ENCODE results near the gene ARTN.

The ARTN gene

DNA sequence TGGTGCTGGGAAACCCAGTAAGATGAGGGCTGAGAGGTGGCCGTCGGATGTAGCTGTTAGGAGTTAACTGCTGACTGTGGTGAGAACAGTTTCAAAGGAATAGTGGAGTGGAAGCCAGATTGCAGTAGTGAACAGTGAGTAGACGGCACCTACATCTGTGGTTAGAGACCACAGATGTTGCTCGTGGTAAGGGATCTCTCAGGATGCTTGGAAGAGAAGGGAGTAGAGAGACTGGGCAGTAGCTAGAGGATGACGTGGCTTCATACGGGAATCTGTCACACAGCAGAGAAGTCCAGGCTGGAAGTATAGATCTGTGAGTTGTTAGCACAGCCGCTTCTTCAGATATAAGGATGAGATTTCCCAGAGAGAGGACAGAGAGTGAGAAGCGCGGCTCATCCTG, 7.8 kb upstream of the ARTN start:
- WGBS, 2 experiments (ENCODE audit: insufficient coverage in 2 of 2): 88 to 100% methylated on average over 9 of the region's 9 CpGs
- no peak overlapping the region for H3K27ac ChIP-seq (ENCODE audit: low read depth, low read length, severe bottlenecking)
- H3K4me3 ChIP-seq (ENCODE audit: extremely low read depth, insufficient read depth, low read length, poor library complexity, severe bottlenecking): no peak overlapping the region
- H3K4me1 ChIP-seq (ENCODE audit: control insufficient read depth, insufficient read depth, low read length, poor library complexity, severe bottlenecking): peaks cover 12% of the 10 kb centered on the region
- H3K9me3 ChIP-seq (ENCODE audit: control insufficient read depth, low read length): no peaks in the 10 kb centered on the region
- peaks cover 15% of the 10 kb centered on the region for H3K36me3 ChIP-seq (ENCODE audit: control insufficient read depth, insufficient read depth, low read length)

DNA sequence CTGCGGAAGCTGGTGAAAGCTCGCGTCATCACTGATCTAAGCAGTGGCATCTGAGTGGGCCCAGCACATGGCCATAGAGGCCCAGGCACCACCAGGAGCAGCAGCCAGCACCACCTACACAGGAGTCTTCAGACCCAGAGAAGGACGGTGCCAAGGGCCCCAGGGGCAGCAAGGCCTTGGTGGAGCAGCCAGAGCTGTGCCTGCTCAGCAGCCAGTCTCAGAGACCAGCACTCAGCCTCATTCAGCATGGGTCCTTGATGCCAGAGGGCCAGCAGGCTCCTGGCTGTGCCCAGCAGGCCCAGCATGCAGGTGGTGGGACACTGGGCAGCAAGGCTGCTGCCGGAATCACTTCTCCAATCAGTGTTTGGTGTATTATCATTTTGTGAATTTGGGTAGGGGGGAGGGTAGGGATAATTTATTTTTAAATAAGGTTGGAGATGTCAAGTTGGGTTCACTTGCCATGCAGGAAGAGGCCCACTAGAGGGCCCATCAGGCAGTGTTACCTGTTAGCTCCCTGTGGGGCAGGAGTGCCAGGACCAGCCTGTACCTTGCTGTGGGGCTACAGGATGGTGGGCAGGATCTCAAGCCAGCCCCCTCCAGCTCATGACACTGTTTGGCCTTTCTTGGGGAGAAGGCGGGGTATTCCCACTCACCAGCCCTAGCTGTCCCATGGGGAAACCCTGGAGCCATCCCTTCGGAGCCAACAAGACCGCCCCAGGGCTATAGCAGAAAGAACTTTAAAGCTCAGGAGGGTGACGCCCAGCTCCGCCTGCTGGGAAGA, 3.2 kb upstream of the ARTN start:
- Histone ChIP-seq H3K36me3 (ENCODE audit: control insufficient read depth, insufficient read depth, low read length) (peaks cover 15% of the 10 kb centered on the region), H3K4me1 (ENCODE audit: control insufficient read depth, insufficient read depth, low read length, poor library complexity, severe bottlenecking) (peaks cover 22% of the 10 kb centered on the region), H3K9me3 (ENCODE audit: control insufficient read depth, low read length) (no peaks in the 10 kb centered on the region), H3K27ac (ENCODE audit: low read depth, low read length, severe bottlenecking) (peak overlapping the region; percentile 66), H3K4me3 (ENCODE audit: extremely low read depth, insufficient read depth, low read length, poor library complexity, severe bottlenecking) (no peak overlapping the region)
- 92 to 97% methylated on average over 8 to 9 of the region's 10 CpGs for WGBS, 2 experiments (ENCODE audit: insufficient coverage in 2 of 2)

DNA sequence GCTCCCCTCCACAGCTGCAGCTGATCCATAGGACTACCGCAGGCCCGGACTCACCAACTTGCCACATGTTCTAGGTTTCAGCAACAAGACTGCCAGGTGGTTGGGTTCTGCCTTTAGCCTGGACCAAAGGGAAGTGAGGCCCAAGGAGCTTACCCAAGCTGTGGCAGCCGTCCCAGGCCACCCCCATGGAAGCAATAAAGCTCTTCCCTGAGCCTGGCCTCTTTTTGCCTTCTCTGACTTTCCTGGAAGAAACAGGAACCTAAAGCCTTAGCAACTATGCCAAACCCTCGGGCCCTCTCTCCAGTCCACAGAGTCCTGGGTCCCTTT, 2.7 kb upstream of the ARTN start:
- WGBS, 2 experiments (ENCODE audit: insufficient coverage in 2 of 2): 90 to 92% methylated on average over 4 of the region's 4 CpGs
- Histone ChIP-seq H3K4me3 (ENCODE audit: extremely low read depth, insufficient read depth, low read length, poor library complexity, severe bottlenecking) (no peak overlapping the region), H3K9me3 (ENCODE audit: control insufficient read depth, low read length) (no peaks in the 10 kb centered on the region), H3K4me1 (ENCODE audit: control insufficient read depth, insufficient read depth, low read length, poor library complexity, severe bottlenecking) (peaks cover 22% of the 10 kb centered on the region), H3K27ac (ENCODE audit: low read depth, low read length, severe bottlenecking) (no peak overlapping the region), H3K36me3 (ENCODE audit: control insufficient read depth, insufficient read depth, low read length) (peaks cover 15% of the 10 kb centered on the region)

DNA sequence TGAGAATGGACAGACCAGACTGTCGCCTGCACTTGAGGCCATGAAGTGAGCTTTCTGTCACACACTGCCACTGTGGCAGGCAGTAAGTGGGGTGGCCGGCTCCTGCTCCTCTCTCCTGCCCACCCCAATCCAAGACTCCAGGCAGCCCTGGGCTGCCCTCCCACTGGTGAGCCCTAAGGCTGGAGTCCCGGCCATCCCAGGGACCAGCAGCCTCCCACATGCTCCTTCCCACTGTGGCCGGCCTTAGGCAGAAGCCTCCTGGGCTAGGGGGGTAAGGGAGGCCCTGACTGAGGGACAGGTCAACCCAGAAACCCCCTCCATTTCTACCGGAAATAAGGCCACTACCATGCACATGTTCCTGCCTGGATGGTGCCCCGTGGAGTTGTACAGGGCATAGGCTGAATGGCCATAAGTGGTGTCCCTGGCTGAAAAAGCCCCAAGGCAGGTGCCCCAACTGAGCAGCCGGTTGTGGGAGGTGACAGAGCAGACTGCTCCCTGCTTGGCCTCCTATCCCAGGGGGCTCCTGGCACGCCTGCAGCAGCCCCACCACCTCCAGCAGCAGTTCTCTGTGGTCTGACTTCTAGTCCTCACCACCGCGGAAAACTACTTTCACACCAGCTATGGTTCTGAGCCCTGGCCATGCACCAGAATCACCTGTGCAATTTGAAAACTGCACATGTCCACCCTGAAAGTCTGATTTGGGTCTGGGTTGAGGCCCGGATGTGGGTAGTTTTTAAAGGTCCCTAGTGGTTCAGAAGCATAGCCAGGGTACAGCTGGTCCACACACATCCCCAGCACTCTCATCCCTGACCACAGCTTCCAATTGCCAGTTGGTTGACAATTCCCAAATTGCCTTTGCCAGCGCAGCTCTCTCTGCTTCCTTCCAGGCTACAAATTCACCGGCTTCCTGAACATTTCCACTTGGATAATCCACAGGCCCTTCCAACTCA, 1.6 kb upstream of the ARTN start:
- H3K4me3 ChIP-seq (ENCODE audit: extremely low read depth, insufficient read depth, low read length, poor library complexity, severe bottlenecking): no peak overlapping the region
- H3K27ac ChIP-seq (ENCODE audit: low read depth, low read length, severe bottlenecking): no peak overlapping the region
- WGBS, 2 experiments (ENCODE audit: insufficient coverage in 2 of 2): 93 to 96% methylated on average over 5 to 10 of the region's 13 CpGs
- peaks cover 10% of the 10 kb centered on the region for H3K36me3 ChIP-seq (ENCODE audit: control insufficient read depth, insufficient read depth, low read length)
- no peaks in the 10 kb centered on the region for H3K9me3 ChIP-seq (ENCODE audit: control insufficient read depth, low read length)
- H3K4me1 ChIP-seq (ENCODE audit: control insufficient read depth, insufficient read depth, low read length, poor library complexity, severe bottlenecking): peaks cover 26% of the 10 kb centered on the region

DNA sequence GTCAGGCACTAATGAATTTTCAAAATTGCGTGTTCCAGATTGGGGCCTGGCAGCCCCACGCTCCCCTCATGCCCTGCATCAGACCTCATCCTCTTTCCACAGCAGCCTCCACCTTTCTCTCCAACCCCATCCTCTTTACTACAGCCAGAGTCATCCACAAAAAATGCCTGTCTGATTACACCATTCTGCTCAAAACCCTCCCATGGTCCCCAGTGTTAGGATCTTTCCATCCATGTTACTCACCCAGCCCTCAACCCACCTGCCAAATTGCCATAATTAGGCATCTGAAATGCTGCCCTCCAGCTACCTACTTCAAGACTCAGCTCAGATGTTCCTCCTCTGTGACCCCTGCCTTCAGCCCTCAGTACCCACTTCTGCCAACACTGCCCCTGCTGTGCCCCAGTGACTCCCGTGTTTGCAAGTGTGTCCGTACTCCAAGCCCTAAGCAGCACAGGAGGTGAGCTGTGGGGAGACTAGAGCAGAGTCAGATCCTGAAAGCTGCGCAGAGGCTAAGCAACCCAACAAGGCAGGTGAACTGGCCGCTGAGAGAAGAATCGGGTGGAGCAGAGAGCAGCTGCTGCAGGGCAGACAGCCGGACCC, 715 bp upstream of the ARTN start:
- peaks cover 26% of the 10 kb centered on the region for H3K4me1 ChIP-seq (ENCODE audit: control insufficient read depth, insufficient read depth, low read length, poor library complexity, severe bottlenecking)
- peak overlapping the region; percentile 31 for H3K4me3 ChIP-seq (ENCODE audit: extremely low read depth, insufficient read depth, low read length, poor library complexity, severe bottlenecking)
- WGBS, 2 experiments (ENCODE audit: insufficient coverage in 2 of 2): 35 to 52% methylated on average over 6 to 8 of the region's 8 CpGs

DNA sequence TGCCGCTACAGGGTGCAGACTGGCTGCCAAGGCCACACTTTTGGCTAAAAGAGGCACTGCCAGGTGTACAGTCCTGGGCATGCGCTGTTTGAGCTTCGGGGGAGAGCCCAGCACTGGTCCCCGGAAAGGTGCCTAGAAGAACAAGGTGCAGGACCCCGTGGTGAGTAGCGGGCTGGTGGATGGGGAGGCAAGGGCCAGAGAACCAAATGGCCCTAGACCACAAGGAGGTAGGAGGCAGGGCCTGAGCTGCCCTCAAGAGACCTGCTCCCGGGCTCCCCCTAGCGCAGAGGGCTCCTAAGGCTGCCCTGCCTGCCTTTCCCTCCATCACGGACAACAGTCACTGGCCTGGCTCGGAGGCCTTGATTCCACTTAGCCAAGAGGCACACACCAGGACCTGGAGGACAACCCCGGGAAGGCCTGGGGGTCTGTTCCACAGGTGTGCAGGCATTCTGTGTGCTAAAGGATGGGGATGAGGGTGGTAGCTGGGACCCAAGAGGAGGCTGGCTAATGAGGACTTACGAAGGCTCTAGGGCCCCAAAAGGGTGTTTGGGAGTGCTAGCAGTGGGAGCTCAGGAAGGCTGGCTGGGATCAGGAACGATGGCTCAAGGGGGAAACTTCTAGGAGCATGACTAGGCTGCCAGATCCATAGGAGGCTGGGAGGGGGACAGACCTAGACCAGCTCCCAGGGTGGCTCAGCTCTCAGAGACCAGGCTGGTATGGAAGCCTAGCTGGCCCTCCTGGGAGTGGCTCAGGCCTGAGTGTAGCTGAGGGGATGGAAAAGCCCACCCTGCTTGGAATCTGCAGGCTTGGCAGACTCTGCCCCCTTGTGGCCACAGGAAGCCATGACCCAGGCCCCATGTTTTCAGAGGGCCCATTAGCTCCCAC, 742 bp downstream of the ARTN start:
- Histone ChIP-seq H3K9me3 (ENCODE audit: control insufficient read depth, low read length) (no peaks in the 10 kb centered on the region), H3K4me3 (ENCODE audit: extremely low read depth, insufficient read depth, low read length, poor library complexity, severe bottlenecking) (no peak overlapping the region), H3K36me3 (ENCODE audit: control insufficient read depth, insufficient read depth, low read length) (peaks cover 9% of the 10 kb centered on the region), H3K4me1 (ENCODE audit: control insufficient read depth, insufficient read depth, low read length, poor library complexity, severe bottlenecking) (peaks cover 26% of the 10 kb centered on the region), H3K27ac (ENCODE audit: low read depth, low read length, severe bottlenecking) (no peak overlapping the region)
- 61 to 69% methylated on average over 11 to 13 of the region's 13 CpGs for WGBS, 2 experiments (ENCODE audit: insufficient coverage in 2 of 2)

More for the DNA sequence above, 715 bp upstream of the ARTN start:
- H3K9me3 ChIP-seq (ENCODE audit: control insufficient read depth, low read length): no peaks in the 10 kb centered on the region
- H3K36me3 ChIP-seq (ENCODE audit: control insufficient read depth, insufficient read depth, low read length): peaks cover 9% of the 10 kb centered on the region
- no peak overlapping the region for H3K27ac ChIP-seq (ENCODE audit: low read depth, low read length, severe bottlenecking)

DNA sequence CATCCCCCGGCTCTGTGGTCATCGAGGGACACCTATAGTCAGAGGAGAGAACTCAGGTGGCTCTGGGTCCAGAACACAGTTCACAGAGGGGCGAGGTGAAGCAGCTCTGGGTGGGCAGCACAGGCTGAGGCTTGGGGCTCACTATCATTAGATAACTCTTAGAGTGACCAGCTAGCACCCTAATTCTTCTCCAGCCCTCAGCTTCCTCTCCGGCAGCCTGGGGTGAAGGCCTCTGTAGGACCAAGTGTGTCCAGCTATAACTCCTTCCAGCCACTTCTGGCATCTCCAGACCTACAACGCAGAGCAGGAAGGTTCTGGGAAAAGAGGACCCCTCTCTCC, 1.4 kb downstream of the ARTN start:
- 46 to 51% methylated on average over 3 to 4 of the region's 5 CpGs for WGBS, 2 experiments (ENCODE audit: insufficient coverage in 2 of 2)

DNA sequence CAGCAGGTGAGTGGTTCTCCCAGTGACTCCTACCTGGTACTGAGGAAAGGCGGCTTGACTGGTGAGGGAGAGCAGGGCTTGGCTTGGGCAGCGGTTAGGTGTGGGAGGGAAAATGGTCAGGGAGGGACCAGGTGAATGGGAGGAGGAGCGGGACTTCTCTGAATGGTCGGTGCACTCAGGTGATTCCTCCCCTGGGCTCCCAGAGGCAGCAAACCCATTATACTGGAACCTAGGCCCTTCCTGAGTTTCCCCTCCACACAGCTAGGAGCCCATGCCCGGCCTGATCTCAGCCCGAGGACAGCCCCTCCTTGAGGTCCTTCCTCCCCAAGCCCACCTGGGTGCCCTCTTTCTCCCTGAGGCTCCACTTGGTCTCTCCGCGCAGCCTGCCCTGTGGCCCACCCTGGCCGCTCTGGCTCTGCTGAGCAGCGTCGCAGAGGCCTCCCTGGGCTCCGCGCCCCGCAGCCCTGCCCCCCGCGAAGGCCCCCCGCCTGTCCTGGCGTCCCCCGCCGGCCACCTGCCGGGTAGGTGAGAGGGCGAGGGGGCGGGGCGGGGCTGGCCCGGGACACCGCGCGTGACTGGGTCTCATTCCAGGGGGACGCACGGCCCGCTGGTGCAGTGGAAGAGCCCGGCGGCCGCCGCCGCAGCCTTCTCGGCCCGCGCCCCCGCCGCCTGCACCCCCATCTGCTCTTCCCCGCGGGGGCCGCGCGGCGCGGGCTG, 2.3 kb downstream of the ARTN start:
- Histone ChIP-seq H3K9me3 (ENCODE audit: control insufficient read depth, low read length) (no peaks in the 10 kb centered on the region), H3K36me3 (ENCODE audit: control insufficient read depth, insufficient read depth, low read length) (no peaks in the 10 kb centered on the region), H3K27ac (ENCODE audit: low read depth, low read length, severe bottlenecking) (no peak overlapping the region), H3K4me3 (ENCODE audit: extremely low read depth, insufficient read depth, low read length, poor library complexity, severe bottlenecking) (peak overlapping the region; percentile 25), H3K4me1 (ENCODE audit: control insufficient read depth, insufficient read depth, low read length, poor library complexity, severe bottlenecking) (peaks cover 18% of the 10 kb centered on the region)
- WGBS, 2 experiments (ENCODE audit: insufficient coverage in 2 of 2): 6 to 10% methylated on average over 23 to 46 of the region's 48 CpGs

More for the DNA sequence above, 1.4 kb downstream of the ARTN start:
- Histone ChIP-seq H3K27ac (ENCODE audit: low read depth, low read length, severe bottlenecking) (no peak overlapping the region), H3K36me3 (ENCODE audit: control insufficient read depth, insufficient read depth, low read length) (peaks cover 4% of the 10 kb centered on the region), H3K9me3 (ENCODE audit: control insufficient read depth, low read length) (no peaks in the 10 kb centered on the region), H3K4me1 (ENCODE audit: control insufficient read depth, insufficient read depth, low read length, poor library complexity, severe bottlenecking) (peaks cover 21% of the 10 kb centered on the region), H3K4me3 (ENCODE audit: extremely low read depth, insufficient read depth, low read length, poor library complexity, severe bottlenecking) (no peak overlapping the region)

DNA sequence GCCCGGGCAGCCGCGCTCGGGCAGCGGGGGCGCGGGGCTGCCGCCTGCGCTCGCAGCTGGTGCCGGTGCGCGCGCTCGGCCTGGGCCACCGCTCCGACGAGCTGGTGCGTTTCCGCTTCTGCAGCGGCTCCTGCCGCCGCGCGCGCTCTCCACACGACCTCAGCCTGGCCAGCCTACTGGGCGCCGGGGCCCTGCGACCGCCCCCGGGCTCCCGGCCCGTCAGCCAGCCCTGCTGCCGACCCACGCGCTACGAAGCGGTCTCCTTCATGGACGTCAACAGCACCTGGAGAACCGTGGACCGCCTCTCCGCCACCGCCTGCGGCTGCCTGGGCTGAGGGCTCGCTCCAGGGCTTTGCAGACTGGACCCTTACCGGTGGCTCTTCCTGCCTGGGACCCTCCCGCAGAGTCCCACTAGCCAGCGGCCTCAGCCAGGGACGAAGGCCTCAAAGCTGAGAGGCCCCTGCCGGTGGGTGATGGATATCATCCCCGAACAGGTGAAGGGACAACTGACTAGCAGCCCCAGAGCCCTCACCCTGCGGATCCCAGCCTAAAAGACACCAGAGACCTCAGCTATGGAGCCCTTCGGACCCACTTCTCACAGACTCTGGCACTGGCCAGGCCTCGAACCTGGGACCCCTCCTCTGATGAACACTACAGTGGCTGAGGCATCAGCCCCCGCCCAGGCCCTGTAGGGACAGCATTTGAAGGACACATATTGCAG, 3.0 kb downstream of the ARTN start:
- Histone ChIP-seq H3K9me3 (ENCODE audit: control insufficient read depth, low read length) (no peaks in the 10 kb centered on the region), H3K36me3 (ENCODE audit: control insufficient read depth, insufficient read depth, low read length) (no peaks in the 10 kb centered on the region), H3K27ac (ENCODE audit: low read depth, low read length, severe bottlenecking) (no peak overlapping the region), H3K4me3 (ENCODE audit: extremely low read depth, insufficient read depth, low read length, poor library complexity, severe bottlenecking) (peak overlapping the region; percentile 29), H3K4me1 (ENCODE audit: control insufficient read depth, insufficient read depth, low read length, poor library complexity, severe bottlenecking) (peaks cover 18% of the 10 kb centered on the region)
- WGBS, 2 experiments (ENCODE audit: insufficient coverage in 2 of 2): 10 to 12% methylated on average over 44 to 56 of the region's 56 CpGs

Measured in mesodermal cell (in vitro differentiated cells).